OCI-LY1 (cell line): ENCODE measurements around the gene P4HA2.

Source experiments
- H2AFZ ChIP-seq: fragments of 200-600 bp; sonication (generic), shearing (Covaris generic); 2 replicates; pipeline ENCODE4 v1.6.0; 2014; ENCODE audit warnings: antibody characterized with exemption, mild to moderate bottlenecking, low read length
- H3F3A ChIP-seq: fragments of 200-600 bp; sonication (generic), shearing (Covaris generic); 2 replicates; pipeline ENCODE4 v1.6.0; 2014; ENCODE audit warnings: mild to moderate bottlenecking, antibody characterized with exemption, low read length, moderate library complexity; ENCODE audit not compliant: insufficient read depth
- H3K27ac ChIP-seq: fragments of 200-600 bp; sonication (generic); 2 replicates; pipeline ENCODE4 v1.5.1; 2014; ENCODE audit warnings: low read length, mixed run types, mild to moderate bottlenecking, low read depth; ENCODE audit not compliant: poor library complexity, severe bottlenecking
- H3K27me3 ChIP-seq: fragments of 200-600 bp; sonication (generic); 2 replicates; pipeline ENCODE4 v1.6.0; 2014; ENCODE audit warnings: antibody characterized with exemption, mild to moderate bottlenecking, low read length, moderate library complexity; ENCODE audit not compliant: insufficient read depth
- H3K36me3 ChIP-seq: fragments of 200-600 bp; sonication (generic); 2 replicates; pipeline ENCODE4 v1.6.1; 2014; ENCODE audit warnings: mild to moderate bottlenecking, antibody characterized with exemption, low read length, moderate library complexity, mixed read lengths; ENCODE audit not compliant: insufficient read depth
- H3K4me1 ChIP-seq: fragments of 200-600 bp; sonication (generic); 2 replicates; pipeline ENCODE4 v1.5.1; 2014; ENCODE audit warnings: mild to moderate bottlenecking, low read length, moderate library complexity; ENCODE audit not compliant: insufficient read depth, severe bottlenecking
- H3K4me2 ChIP-seq: fragments of 200-600 bp; sonication (generic), shearing (Covaris generic); 2 replicates; pipeline ENCODE4 v1.6.1; 2014; ENCODE audit warnings: low read length
- H3K4me3 ChIP-seq: fragments of 200-600 bp; sonication (generic); 2 replicates; pipeline ENCODE4 v1.5.1; 2014; ENCODE audit warnings: low read length, low read depth, mild to moderate bottlenecking, mixed read lengths; ENCODE audit not compliant: poor library complexity, severe bottlenecking
- H3K79me2 ChIP-seq: fragments of 200-600 bp; shearing (Covaris generic); 2 replicates; pipeline ENCODE4 v1.6.1; 2016; ENCODE audit warnings: mixed run types, low read length, mixed read lengths; ENCODE audit not compliant: insufficient read depth
- H3K9ac ChIP-seq: fragments of 200-600 bp; sonication (generic), shearing (Covaris generic); 2 replicates; pipeline ENCODE4 v1.6.1; 2014; ENCODE audit warnings: mild to moderate bottlenecking, low read length, mixed read lengths
- H3K9me2 ChIP-seq: fragments of 200-600 bp; sonication (generic), shearing (Covaris generic); 2 replicates; pipeline ENCODE4 v1.6.1; 2014; ENCODE audit warnings: low read depth, mild to moderate bottlenecking, low read length, mixed read lengths
- H3K9me3 ChIP-seq: fragments of 200-600 bp; shearing (Covaris generic); 2 replicates; pipeline ENCODE4 v1.6.1; 2014; ENCODE audit warnings: low read length, mixed read lengths
- H4K20me1 ChIP-seq: fragments of 200-600 bp; sonication (generic), shearing (Covaris generic); 2 replicates; pipeline ENCODE4 v1.6.0; 2016; ENCODE audit warnings: mild to moderate bottlenecking, low read length; ENCODE audit not compliant: insufficient read depth
- EZH2 ChIP-seq: fragments of 200-600 bp; sonication (generic), shearing (Covaris generic); IDR thresholded peaks from 2 replicates; pipeline ENCODE4 v1.8.0; 2017; ENCODE audit warnings: borderline replicate concordance, mixed run types, mild to moderate bottlenecking, antibody characterized with exemption, low read length, moderate library complexity, mixed read lengths
- TF ChIP-seq, protein P1 (sequence below): fragments of 200-600 bp; sonication (generic), shearing (Covaris generic); IDR thresholded peaks from 2 replicates; pipeline ENCODE4 v1.5.1; 2017; ENCODE audit warnings: mild to moderate bottlenecking, antibody characterized with exemption, low read length, moderate library complexity, mixed read lengths

The P4HA2 gene

DNA sequence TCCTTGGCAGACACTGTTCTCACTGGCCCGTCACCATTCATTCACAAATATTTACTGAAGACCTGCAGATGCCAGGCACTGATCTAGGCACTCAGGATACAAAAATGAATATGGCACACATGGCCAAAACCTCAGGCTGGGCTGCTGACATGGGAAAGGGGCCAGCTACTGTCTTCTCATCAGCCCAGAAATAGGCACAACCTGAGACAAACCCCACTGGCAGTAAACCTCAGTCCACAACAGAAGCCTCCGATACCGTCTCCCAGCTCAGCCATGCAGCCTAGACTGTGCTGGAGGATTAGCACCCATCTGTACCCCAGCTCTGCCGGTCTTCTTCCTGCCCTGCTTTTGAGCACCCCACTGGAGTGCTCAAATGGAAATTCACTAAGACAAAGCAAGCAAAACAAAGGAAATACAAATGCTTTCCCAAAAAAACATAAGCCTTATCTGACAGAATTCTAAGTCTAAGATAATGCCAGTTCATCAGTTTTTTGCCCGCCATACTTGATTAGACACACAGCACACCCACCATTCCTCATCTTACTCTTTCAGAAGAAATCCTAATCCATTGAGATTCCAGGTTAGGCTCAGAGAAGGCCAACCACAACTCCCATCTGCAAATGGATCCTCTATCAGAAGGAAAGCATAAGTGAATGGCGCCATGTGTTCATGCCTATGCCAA is 8.2 kb downstream of the P4HA2 start:
- Histone ChIP-seq H3K4me1 (peaks cover 21% of the 10 kb centered on the region), H3K9ac (no peak overlapping the region), H2AFZ (no peak overlapping the region), H3K36me3 (no peaks in the 10 kb centered on the region), H3K4me2 (no peak overlapping the region), H3K4me3 (no peak overlapping the region), H3K9me2 (no peaks in the 10 kb centered on the region), H3K9me3 (no peaks in the 10 kb centered on the region), H3K79me2 (no peaks in the 10 kb centered on the region), H3F3A (no peaks in the 10 kb centered on the region), H3K27me3 (no peaks in the 10 kb centered on the region), H3K27ac (no peak overlapping the region), H4K20me1 (no peaks in the 10 kb centered on the region)
- TF ChIP-seq, protein P1, sequence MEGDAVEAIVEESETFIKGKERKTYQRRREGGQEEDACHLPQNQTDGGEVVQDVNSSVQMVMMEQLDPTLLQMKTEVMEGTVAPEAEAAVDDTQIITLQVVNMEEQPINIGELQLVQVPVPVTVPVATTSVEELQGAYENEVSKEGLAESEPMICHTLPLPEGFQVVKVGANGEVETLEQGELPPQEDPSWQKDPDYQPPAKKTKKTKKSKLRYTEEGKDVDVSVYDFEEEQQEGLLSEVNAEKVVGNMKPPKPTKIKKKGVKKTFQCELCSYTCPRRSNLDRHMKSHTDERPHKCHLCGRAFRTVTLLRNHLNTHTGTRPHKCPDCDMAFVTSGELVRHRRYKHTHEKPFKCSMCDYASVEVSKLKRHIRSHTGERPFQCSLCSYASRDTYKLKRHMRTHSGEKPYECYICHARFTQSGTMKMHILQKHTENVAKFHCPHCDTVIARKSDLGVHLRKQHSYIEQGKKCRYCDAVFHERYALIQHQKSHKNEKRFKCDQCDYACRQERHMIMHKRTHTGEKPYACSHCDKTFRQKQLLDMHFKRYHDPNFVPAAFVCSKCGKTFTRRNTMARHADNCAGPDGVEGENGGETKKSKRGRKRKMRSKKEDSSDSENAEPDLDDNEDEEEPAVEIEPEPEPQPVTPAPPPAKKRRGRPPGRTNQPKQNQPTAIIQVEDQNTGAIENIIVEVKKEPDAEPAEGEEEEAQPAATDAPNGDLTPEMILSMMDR = no peak
- no peak for TF ChIP-seq EZH2

DNA sequence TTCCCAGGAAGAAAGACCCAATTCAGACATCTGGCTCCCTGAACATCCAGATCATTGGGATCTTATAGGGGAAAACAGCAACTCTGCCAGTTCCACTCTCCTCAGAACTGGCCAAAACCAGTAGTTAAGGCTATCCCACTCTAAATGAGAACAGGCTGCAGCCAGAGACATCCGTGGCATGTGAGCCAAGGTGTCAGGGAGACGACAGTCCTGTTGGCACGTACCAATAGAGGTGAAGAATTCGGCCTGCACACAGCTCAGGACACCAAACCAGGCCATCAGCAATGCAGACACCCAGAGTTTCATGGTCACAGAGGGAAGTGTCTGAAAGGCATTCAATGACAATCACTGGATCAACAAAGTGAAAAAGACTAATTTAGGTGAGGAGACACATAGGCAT is 9.3 kb downstream of the P4HA2 start:
- no peaks in the 10 kb centered on the region for H3K27me3 ChIP-seq
- H3K79me2 ChIP-seq = no peaks in the 10 kb centered on the region
- no peak overlapping the region for H3K4me3 ChIP-seq
- no peaks in the 10 kb centered on the region for H3K9me3 ChIP-seq
- H2AFZ ChIP-seq = no peak overlapping the region
- no peak overlapping the region for H3K4me2 ChIP-seq
- H3K9ac ChIP-seq = no peak overlapping the region
- H3F3A ChIP-seq = no peaks in the 10 kb centered on the region
- H3K27ac ChIP-seq = no peak overlapping the region
- H3K4me1 ChIP-seq = peaks cover 15% of the 10 kb centered on the region
- no peaks in the 10 kb centered on the region for H4K20me1 ChIP-seq
- no peak for TF ChIP-seq EZH2
- TF ChIP-seq, protein P1 = no peak
- H3K36me3 ChIP-seq = no peaks in the 10 kb centered on the region
- H3K9me2 ChIP-seq = no peaks in the 10 kb centered on the region

DNA sequence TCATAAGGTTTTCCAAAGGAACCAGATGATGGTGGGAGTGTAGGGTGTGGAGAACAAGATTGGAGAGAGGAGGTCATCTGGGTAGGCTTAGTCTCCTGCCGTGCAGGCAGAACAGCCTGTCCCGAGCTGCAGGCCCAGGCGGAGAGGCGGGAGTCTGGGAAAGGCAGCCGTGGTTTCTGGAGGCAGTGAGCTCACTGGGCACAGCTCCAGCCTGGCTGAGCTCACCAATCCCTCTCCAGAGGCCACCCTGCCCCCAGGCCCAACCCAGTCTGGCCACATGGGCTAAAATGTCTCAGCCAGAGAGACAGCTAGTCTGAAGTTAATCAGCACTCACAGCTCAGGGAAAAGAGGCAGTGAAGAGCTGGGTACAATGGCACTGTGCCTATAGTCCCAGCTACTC is 12.3 kb downstream of the P4HA2 start:
- no peaks in the 10 kb centered on the region for H3K79me2 ChIP-seq
- TF ChIP-seq, protein P1 = no peak
- TF ChIP-seq EZH2 = no peak
- H3F3A ChIP-seq = no peaks in the 10 kb centered on the region
- H3K4me2 ChIP-seq = no peak overlapping the region
- H3K9me3 ChIP-seq = no peaks in the 10 kb centered on the region
- H3K27me3 ChIP-seq = no peaks in the 10 kb centered on the region
- no peak overlapping the region for H3K27ac ChIP-seq
- no peak overlapping the region for H3K9ac ChIP-seq
- H3K4me3 ChIP-seq = no peak overlapping the region
- no peak overlapping the region for H2AFZ ChIP-seq
- no peaks in the 10 kb centered on the region for H3K4me1 ChIP-seq
- no peaks in the 10 kb centered on the region for H3K9me2 ChIP-seq
- H4K20me1 ChIP-seq = no peaks in the 10 kb centered on the region
- no peaks in the 10 kb centered on the region for H3K36me3 ChIP-seq
